Hippocampal formation (tissue), 2 donors: Measurements from ENCODE around the gene PDE5A.
"Not testable (repeated sequence)": the region's sequence is repeated elsewhere in the genome, so short reads cannot be mapped to it uniquely, and the experiment has no call there.

ENCODE experiments used
- DNase-seq, 2 donors: peaks; one replicate each; lab custom pipeline; 2025; lab: John Stamatoyannopoulos, UW

Gene PDE5A

DNA sequence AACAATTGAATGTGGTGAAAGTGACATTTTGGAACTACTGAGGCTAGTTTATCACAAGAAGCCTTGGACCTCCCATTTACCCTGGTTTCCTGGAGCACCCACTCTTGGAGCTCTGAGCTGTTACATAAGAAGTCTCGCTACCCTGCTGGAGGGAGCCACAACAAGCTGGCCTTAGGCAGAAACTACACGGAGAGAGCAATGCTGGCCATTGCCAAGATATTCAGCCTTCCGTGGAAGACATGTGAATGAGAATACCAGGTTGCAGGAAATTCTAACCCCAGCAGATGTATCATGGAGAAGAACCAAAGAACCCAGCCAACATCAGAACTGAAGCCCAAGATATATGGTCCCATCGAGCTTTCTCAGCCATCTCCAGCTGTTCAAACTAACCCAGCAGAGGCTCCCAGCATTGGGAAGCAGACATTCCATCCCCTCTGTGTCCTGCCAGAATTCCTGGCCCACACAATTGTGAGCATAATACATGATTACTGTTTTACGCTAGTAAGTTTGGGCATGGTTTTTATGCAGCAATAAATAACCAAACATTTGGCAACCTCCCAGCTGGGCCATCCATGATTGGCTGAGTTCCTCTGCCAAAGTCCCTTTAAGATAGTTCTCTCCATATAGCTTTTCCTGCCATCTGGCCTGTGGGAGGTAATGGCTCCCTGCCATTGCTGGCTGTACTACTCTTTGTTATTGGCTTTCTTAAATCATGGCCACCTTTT lies 17.9 kb upstream of the PDE5A start:
- DNase-seq: no peak

DNA sequence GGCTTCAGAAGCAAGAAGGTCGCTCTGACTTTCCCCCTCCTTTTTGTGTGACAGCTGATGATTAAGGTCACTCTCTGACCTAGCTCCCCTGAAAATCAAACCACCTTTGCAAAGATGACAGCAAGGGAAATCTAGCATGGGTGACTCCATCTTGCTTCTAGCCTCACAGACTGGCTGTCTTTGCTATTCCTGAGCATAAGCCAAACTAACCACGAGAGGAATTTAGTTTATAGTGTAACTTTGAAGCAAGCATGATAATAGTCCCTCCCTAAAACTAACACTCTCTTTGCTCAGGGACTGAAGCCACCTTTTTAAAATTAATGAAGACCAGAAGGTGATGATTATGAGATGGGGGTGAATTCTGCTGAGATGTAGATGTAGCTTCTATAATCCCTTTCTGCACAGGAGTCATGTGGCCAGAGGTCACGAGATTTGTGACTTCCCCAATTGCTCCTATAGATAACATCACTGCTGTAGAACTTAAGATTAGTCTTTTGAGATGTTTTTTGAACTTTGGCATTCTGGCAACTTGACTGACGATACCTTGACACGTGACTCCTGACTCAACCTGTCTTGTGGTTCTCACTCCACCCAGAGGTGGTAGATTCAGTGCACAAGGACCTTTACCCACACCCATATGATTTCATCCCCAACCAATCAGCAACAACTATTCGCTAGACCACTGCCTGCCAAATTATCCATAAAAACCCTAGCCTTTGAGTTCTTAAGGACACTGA lies 14.9 kb upstream of the PDE5A start:
- DNase-seq: no peak

DNA sequence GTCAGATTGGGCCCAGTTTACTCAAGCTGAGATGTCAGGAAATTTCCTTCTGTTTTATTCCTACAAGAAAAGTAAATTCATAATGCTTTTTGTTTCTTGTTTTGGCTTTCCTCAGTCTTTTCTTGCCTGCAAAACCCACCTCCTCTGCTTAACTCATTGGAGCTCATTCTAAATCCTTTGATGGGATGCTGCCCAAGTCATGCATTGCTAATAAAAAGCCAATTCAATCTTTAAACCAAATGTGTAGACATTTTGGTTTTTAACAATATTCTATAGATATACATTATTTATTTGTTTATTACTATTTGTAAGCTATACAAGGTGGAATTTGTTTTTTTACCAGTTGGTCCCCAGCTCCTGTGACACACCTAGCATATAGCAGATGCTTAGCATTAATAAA lies 13.2 kb upstream of the PDE5A start:
- DNase-seq: no peak

GRCh38 chr4:119638359-119638758 lies 9.8 kb upstream of the PDE5A start:
- DNase-seq: no peak

DNA sequence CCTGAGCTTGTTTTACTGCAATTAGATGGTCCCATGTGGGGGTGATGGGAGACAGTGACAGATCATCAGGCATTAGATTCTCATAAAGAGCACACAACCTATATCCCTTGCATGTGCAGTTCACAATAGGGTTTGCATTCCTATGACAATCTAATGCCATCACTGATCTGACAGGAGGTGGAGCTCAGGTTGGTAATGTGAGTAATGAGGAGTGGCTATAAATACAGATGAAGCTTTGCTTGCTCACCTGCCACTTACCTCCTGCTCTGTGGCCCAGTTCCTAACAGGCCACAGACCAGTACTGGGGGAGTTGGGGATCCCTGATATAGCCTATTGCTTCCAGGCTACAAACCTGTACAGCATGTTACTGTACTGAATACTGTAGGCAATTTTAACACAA lies 8.2 kb upstream of the PDE5A start:
- not testable (repeated sequence) for DNase-seq

- no peak for DNase-seq
Observed at GRCh38 chr4:119632216-119632615, 3.6 kb upstream of the PDE5A start.

- no peak for DNase-seq
Observed at GRCh38 chr4:119629142-119629471, 503 bp upstream of the PDE5A start.

DNA sequence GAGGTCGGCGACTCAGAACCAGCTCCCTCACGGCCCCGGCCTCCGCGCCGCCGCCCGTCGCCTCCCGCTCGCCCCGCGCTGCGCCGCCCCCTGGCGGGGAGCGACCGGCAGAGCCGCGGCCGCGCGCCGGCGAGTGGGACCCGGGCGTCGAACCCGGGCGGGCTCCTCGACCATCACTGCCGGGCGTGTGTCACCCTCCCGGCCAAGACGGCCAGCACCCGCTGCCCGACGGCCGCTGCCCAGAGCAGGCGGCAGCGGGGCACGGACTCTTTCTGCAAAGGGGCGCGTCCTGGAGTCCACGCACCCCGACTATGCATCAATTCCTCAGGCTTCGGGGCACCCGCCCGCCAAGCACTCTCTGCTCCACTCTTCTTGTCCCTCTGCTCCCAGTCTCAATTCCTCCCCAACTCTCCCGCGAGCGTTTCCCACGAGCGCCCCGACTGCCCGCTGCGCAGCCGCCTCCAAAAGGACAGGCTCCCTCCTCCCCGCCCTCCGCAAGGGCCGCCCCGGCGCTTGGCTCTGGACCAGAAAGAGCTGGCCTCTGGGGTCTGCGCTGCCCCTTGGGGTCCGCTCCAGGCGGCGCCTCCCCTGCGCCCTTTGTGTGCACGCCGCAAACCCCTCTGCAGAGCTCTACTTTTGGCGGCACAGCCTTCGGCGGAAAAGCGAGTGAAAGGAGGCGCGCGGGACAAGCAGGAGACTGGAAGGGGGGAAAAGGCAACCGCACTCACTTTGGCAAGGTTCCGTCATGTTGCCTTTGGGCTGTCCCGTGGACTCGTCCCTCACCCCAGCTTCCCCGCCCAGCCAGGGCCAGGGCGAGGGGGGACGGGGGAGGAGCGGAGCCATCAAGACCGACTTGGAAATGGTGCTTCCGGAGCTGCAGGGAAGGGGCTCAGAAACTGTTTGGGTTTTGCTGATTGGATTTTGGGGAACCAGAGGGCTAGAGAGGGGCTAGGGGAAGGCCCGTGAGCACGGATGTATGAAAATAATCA lies 1.0 kb downstream of the PDE5A start:
- DNase-seq: peak in 1 of 2 donors; percentile 10

GRCh38 chr4:119626943-119627266 lies 1.7 kb downstream of the PDE5A start:
- DNase-seq: no peak

DNA sequence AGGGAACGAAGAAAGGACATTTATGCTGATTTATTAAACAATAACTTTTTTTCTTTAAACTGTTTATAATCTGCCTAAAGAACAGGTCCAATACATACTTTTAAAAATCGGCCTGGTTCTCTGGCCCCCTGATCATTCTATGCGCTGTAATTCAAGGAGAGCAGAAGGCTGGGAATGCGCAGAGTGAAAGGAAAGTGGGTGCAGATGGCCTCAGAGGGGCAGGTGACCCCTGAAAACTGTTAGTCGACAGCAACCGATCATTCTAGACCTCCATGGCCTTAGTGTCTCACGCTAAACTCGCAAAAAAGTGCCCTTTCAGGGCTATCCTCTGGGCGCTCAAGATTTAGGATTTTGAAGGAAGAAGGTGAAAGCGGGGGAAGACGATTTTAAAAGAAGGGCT lies 2.2 kb downstream of the PDE5A start:
- DNase-seq: no peak

DNA sequence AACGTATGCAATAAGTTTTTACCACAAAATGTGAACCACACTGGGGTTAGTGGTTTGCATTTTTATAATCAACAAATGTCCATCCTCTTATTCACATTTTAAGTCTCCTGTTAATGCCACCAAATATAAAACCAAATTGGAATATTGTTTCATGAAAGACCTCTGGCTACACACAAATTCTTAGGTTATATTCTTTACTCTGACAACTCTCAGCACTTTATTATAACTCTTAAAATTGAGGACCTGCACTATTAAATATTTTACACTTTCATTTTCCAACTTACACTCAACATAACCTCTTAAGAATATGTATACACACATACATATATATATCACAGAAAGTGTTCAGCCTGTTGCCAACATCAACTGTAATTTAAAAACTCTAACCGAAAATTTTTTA lies 2.8 kb downstream of the PDE5A start:
- no peak for DNase-seq

GRCh38 chr4:119624356-119624755 lies 4.2 kb downstream of the PDE5A start:
- DNase-seq: no peak

DNA sequence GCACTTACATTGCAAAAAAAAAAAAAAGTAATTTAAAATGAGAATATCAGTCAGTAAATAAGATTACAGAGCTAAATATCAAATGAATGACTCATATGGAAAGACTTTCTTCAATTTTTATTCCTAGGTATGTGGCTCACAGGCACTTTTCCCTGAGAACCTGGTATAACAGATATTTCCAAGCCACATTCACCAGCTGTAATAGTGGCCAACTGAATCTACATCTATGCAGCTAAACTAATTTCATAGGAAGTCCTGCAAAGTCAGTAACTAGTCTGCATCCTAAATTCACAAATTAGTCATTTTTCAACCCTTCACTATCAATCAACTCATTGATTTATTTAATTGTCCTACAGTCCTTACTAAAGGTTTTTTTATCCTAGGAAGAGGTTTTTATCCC lies 5.6 kb downstream of the PDE5A start:
- DNase-seq: no peak

GRCh38 chr4:119615068-119615719 lies 13.4 kb downstream of the PDE5A start:
- no peak for DNase-seq

- no peak for DNase-seq
Observed at GRCh38 chr4:119604266-119604665, 24.3 kb downstream of the PDE5A start.

- DNase-seq: no peak
Observed at GRCh38 chr4:119602366-119602765, 26.2 kb downstream of the PDE5A start.

DNA sequence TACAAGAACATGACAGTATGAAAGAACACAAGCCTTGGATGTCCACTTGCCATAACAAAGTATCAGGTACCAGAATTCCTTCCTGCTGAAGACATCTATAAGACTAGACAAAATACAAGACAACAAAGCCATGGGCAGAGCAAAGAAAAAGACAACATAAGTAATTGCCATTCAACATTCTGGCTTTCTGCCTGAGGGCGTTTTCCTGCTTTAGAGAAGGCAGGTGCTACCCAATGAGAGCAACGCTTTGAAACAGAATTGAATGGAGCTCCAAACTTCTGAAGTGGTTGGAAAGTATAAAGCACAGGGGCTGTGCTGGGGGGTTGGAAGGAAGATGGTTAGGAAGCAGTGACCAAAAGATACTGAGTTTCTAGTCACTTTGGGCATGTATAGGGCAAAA lies 30.1 kb downstream of the PDE5A start:
- DNase-seq: no peak

- no peak for DNase-seq
Observed at GRCh38 chr4:119597377-119597776, 31.2 kb downstream of the PDE5A start.

DNA sequence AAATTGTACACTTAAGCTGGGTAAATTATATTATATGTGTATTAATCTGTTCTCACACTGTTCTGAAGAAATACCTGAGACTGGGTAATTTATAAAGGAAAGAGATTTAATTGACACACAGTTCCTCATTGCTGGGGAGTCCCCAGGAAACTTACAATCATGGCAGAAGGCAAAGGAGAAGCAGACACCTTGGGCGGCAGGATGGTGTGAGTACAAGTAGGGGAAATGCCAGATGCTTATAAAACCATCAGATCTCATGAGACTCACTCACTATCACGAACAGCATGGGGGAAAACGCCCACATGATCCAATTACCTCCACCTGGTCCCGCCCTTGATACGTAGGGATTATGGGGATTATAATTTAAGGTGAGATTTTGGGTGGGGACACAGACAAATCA lies 34.9 kb downstream of the PDE5A start:
- no peak for DNase-seq

DNA sequence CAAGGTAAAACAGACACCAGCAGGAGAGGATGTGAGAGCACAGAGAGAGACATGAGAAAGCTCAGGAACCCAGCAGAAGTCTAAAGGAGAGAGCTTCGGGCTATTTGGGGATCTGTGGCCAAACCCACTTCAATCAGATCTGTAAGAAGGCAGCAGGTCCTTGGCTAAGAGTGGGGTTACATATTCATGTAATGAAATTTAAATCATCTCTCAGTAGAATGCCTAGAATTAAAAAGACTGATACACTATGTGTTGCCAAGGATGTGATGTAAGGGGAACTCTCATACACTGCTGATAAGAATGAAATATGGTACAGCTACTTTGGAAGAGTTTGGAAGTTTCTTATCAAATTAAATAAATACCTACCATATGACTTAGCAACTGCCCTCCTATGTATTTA lies 35.8 kb downstream of the PDE5A start:
- no peak for DNase-seq

- DNase-seq: no peak
Observed at GRCh38 chr4:119589165-119589564, 39.4 kb downstream of the PDE5A start.

- DNase-seq: no peak
Observed at GRCh38 chr4:119587796-119588195, 40.8 kb downstream of the PDE5A start.
